ENCODE data around the gene ITGBL1. TPM values are rescaled to one million over a fixed set of nuclear protein-coding genes. Genes with fewer than 3 reads are reported as not detected.

The ITGBL1 gene
- total and polyA plus RNA-seq, 9 donors = 0.45 to 9.3 (median 1.8) TPM

DNA sequence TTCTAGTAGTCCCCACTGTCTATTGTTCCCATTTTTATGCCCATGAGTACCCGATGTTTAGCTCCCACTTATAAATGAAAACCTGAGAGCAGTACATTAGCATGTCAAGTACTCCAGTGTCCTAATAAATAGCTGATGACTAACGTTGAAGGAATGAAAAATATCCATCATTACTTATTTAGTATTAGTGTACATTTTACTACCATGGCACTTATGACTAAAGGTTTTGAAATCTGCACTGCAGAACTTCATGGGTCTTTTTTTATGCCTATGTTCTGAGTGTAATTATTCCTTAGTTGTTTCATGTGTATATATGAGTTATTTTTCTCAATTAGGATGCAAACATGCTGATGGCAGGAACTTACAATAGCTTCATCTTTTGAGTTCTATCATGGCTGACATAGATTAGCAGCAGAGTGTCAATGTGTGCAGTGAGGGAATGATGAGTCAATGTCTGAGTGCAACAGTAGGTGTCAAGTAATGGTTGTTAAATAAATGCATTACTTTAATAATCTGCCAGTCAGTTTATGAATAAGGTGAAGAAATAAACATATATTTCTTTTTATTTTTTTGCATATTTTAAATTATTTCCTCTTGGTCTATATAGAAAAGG is 188.4 kb downstream of the ITGBL1 start:
- no peaks in the 10 kb centered on the region for H3K27me3 ChIP-seq
- no peak overlapping the region for H3K4me3 ChIP-seq
- H3K9me3 ChIP-seq = no peaks in the 10 kb centered on the region
- DNase-seq = no peak
- WGBS, 3 donors = 60 to 62% (median 62%) methylated on average over 2 of the region's 2 CpGs
- no peak overlapping the region for H3K27ac ChIP-seq
- no peaks in the 10 kb centered on the region for H3K4me1 ChIP-seq (ENCODE audit: insufficient read depth)
- no peak for TF ChIP-seq POLR2A (IDR thresholded peaks at IDR 0.05)
- TF ChIP-seq, protein P1, sequence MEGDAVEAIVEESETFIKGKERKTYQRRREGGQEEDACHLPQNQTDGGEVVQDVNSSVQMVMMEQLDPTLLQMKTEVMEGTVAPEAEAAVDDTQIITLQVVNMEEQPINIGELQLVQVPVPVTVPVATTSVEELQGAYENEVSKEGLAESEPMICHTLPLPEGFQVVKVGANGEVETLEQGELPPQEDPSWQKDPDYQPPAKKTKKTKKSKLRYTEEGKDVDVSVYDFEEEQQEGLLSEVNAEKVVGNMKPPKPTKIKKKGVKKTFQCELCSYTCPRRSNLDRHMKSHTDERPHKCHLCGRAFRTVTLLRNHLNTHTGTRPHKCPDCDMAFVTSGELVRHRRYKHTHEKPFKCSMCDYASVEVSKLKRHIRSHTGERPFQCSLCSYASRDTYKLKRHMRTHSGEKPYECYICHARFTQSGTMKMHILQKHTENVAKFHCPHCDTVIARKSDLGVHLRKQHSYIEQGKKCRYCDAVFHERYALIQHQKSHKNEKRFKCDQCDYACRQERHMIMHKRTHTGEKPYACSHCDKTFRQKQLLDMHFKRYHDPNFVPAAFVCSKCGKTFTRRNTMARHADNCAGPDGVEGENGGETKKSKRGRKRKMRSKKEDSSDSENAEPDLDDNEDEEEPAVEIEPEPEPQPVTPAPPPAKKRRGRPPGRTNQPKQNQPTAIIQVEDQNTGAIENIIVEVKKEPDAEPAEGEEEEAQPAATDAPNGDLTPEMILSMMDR (IDR thresholded peaks at IDR 0.05) = no peak
- TF ChIP-seq EP300 (IDR thresholded peaks at IDR 0.05) = no peak
- H3K36me3 ChIP-seq = no peaks in the 10 kb centered on the region
- intact Hi-C loops (cut with DNase I) = no loop called here

DNA sequence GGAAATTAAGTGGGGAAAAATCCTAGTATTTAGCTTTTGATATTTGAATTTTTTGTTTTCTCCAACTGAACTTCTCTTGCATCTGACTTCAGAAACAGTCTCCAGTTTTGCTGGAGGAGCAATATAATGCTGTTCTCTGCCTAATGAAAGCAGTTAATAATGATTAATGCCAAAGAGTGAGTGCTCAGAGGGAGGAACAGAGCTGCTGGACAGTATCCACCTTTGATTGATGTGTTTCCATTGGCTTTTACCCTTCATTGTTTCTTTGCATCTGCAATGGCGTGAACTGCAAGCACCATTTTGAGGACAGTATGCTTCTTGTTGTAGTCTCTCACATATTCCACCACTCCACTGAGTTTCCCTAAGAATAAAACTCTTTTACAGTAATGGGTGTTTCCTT is 193.4 kb downstream of the ITGBL1 start:
- Histone ChIP-seq H3K27me3 (no peaks in the 10 kb centered on the region), H3K36me3 (no peaks in the 10 kb centered on the region), H3K4me3 (no peak overlapping the region), H3K27ac (no peak overlapping the region), H3K9me3 (no peaks in the 10 kb centered on the region), H3K4me1 (ENCODE audit: insufficient read depth) (no peaks in the 10 kb centered on the region)
- no peak for TF ChIP-seq EP300 (IDR thresholded peaks at IDR 0.05)
- TF ChIP-seq POLR2A (IDR thresholded peaks at IDR 0.05) = no peak
- TF ChIP-seq, protein P1 (IDR thresholded peaks at IDR 0.05) = no peak
- DNase-seq = no peak
- intact Hi-C loops (cut with DNase I) = no loop called here
- WGBS, 3 donors = 62 to 88% (median 81%) methylated on average over 1 of the region's 1 CpG

DNA sequence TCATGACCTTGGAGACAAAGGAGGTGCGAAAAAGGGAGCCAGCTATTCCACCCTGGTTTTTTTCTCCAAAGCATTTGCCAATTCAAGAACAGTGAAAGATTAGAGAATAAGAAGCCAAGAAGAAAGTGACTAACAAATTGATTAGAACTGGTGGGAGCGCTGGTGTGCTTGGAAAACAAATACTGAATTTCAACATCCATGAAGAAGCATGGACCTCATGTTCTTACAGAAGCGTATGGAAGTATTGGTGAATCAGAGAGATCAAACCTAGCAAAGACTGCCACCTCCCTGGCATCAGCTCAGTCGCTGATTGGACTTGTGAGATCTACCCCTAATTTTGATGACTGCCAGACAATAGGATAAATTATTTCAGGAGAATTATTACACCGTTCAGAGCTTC is 195.3 kb downstream of the ITGBL1 start:
- 82 to 87% (median 84%) methylated on average over 5 of the region's 5 CpGs for WGBS, 3 donors
- no peaks in the 10 kb centered on the region for H3K27me3 ChIP-seq
- no peaks in the 10 kb centered on the region for H3K9me3 ChIP-seq
- no peak for DNase-seq
- intact Hi-C loops (cut with DNase I) = no loop called here
- H3K27ac ChIP-seq = no peak overlapping the region
- no peaks in the 10 kb centered on the region for H3K4me1 ChIP-seq (ENCODE audit: insufficient read depth)
- no peaks in the 10 kb centered on the region for H3K36me3 ChIP-seq
- no peak for TF ChIP-seq POLR2A (IDR thresholded peaks at IDR 0.05)
- no peak for TF ChIP-seq EP300 (IDR thresholded peaks at IDR 0.05)
- no peak overlapping the region for H3K4me3 ChIP-seq

DNA sequence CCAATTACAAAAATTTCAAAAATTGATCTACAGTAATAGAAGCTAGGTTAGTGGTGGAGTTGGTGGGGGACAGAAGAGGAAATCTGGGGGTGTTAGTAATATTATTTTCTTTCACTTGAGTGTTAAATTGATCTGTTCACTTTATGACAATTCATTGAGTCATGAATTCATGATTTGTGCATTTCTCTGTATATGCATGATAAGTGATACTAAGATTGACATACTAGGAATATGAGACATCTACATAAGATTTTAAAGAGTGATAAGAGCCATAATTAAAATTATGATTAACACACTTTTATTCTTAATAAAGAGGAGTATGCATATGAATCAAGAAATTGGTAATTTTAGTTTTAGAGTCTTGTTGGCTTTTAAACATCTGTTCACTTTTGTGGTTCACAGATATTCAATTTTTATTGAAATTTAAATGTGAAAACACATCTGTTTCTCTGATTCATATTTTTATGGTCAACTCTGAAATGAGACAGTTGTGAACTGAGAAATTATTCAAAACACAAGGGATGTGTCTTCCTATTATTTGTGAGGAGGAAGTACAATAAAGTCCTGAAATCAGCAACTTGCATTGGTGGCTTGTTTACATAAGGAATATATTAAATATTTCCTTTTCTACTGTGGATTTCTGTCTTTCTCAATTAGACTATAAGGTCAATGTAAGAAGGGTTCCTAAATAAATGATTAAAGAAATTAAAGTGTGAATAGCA is 196.5 kb downstream of the ITGBL1 start:
- TF ChIP-seq EP300 (IDR thresholded peaks at IDR 0.05) (no peak), POLR2A (IDR thresholded peaks at IDR 0.05) (no peak)
- TF ChIP-seq, protein P1 (IDR thresholded peaks at IDR 0.05) = no peak
- Histone ChIP-seq H3K36me3 (no peaks in the 10 kb centered on the region), H3K4me1 (ENCODE audit: insufficient read depth) (no peaks in the 10 kb centered on the region), H3K27me3 (no peaks in the 10 kb centered on the region), H3K4me3 (no peak overlapping the region), H3K9me3 (no peaks in the 10 kb centered on the region), H3K27ac (no peak overlapping the region)
- intact Hi-C loops (cut with DNase I) = no loop called here
- DNase-seq = no peak

DNA sequence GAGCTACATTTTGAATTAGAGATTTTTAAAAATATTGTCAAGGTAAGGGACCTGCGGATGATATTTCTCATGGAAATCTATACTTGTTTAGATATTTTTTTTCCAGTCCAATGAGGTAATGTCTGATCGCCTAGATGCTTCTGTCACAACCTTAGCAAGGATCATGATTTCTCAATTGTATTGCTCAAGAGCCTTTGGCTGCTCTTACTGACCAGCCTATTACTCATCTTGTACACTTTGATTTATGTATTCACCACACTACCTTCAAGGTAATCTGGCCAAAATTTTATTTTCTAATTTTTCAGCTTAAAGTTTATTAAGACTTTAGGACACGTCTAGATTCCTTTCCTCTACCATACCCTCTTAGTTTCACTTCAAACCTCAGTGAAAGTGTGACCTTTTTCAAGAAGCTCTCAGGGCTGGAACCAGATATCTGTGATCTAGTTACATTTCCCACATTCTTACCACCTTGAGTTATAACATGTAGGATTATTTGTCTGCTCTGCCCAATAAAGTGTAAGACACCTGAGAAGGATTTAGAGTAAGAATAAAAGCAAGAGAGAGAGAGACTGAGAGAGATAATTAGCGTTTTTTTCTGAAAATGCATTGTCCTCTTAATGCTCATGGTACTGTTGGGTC is 197.1 kb downstream of the ITGBL1 start:
- Histone ChIP-seq H3K36me3 (no peaks in the 10 kb centered on the region), H3K4me3 (no peak overlapping the region), H3K27me3 (no peaks in the 10 kb centered on the region), H3K9me3 (no peaks in the 10 kb centered on the region), H3K4me1 (ENCODE audit: insufficient read depth) (no peaks in the 10 kb centered on the region), H3K27ac (no peak overlapping the region)
- TF ChIP-seq EP300 (IDR thresholded peaks at IDR 0.05) = no peak
- TF ChIP-seq, protein P1 (IDR thresholded peaks at IDR 0.05) = no peak
- no peak for TF ChIP-seq POLR2A (IDR thresholded peaks at IDR 0.05)
- intact Hi-C loops (cut with DNase I) = no loop called here
- DNase-seq = no peak
- 73 to 78% (median 74%) methylated on average over 4 of the region's 4 CpGs for WGBS, 3 donors

Measured in ovary (tissue), 9 donors.